ENCODE results near the gene CSAG3. TPM values are rescaled to one million over a fixed set of nuclear protein-coding genes. Genes with fewer than 3 reads are reported as not detected.
"Not testable (repeated sequence)": the region's sequence is repeated elsewhere in the genome, so short reads cannot be mapped to it uniquely, and the experiment has no call there.

The CSAG3 gene
- total and polyA plus RNA-seq, 2 of the 8 experiments (the other 6 are each of a cell fraction or from before 2014, with no cell fraction given): 0.12 TPM; not detected in 1

GRCh38 chrX:152713815-152714787, 44.9 kb upstream of the CSAG3 start, which contains the start of gene MAGEA2B:
Gene MAGEA2B (plus strand): TSS chrX:152714628. CDS start chrX:152717107, 2,479 bp downstream.
- H3K4me2 ChIP-seq (ENCODE audit: insufficient read depth in 1 of 2, low read depth in 2 of 2, low read length in 2 of 2); POLR2A ChIA-PET (ENCODE audit: partially characterized antibody); H3K23me2 ChIP-seq (ENCODE audit: low read depth, low read length); H2BK20ac ChIP-seq (ENCODE audit: low read length); H2AFZ ChIP-seq (ENCODE audit: low read length); H3K4ac ChIP-seq (replicated peaks; ENCODE audit: insufficient read length, low read depth, low read length); H4K8ac ChIP-seq (ENCODE audit: extremely low read depth, insufficient read depth, low read length); H3K27ac ChIP-seq (ENCODE audit: low read depth, low read length); H3K79me1 ChIP-seq (ENCODE audit: low read depth, low read length); H3K27me3 ChIP-seq (replicated peaks in 1 of 4; ENCODE audit: control insufficient read depth in 3 of 4, extremely low read depth in 1 of 4, insufficient read depth in 3 of 4, low read length in 3 of 4); H3K56ac ChIP-seq (replicated peaks; ENCODE audit: insufficient read length, low read depth, low read length); H2BK120ac ChIP-seq (replicated peaks; ENCODE audit: low read depth, low read length); H3K4me1 ChIP-seq (replicated peaks in 1 of 4; ENCODE audit: control insufficient read depth in 3 of 4, insufficient read depth in 4 of 4, low read length in 3 of 4); CTCF ChIA-PET (ENCODE audit: partially characterized antibody); H3K14ac ChIP-seq (ENCODE audit: insufficient read length); H3K9ac ChIP-seq (replicated peaks in 1 of 4; ENCODE audit: extremely low read depth in 1 of 4, low read depth in 3 of 4, low read length in 3 of 4); H4K5ac ChIP-seq (ENCODE audit: insufficient read length, low read depth, low read length); H3K79me2 ChIP-seq (ENCODE audit: control insufficient read depth in 1 of 2, insufficient read depth in 2 of 2, low read length in 2 of 2); H3K18ac ChIP-seq (ENCODE audit: extremely low read depth, low read length); H4K20me1 ChIP-seq (replicated peaks in 1 of 2; ENCODE audit: control insufficient read depth in 1 of 2, insufficient read depth in 2 of 2, low read length in 2 of 2); H2BK5ac ChIP-seq (ENCODE audit: low read depth, low read length); H2BK12ac ChIP-seq (ENCODE audit: low read depth, low read length); H2BK15ac ChIP-seq (ENCODE audit: low read length); H3K4me3 ChIP-seq (ENCODE audit: extremely low read depth in 1 of 4, insufficient read depth in 2 of 4, low read depth in 3 of 4, low read length in 4 of 4); H3K36me3 ChIP-seq (ENCODE audit: control insufficient read depth in 2 of 4, insufficient read depth in 4 of 4, low read length in 3 of 4); H4K91ac ChIP-seq (replicated peaks; ENCODE audit: insufficient read length, low read length); H2AK5ac ChIP-seq (ENCODE audit: low read depth, low read length); H3K23ac ChIP-seq (ENCODE audit: insufficient read length); H3K9me3 ChIP-seq (ENCODE audit: insufficient read depth in 2 of 2, low read depth in 1 of 2, low read length in 1 of 2); DNase-seq (ENCODE audit: low read depth in 1 of 2, low spot score in 2 of 2): not testable (repeated sequence)
- peak; percentile 78 for FAIRE-seq
- WGBS, 2 experiments (ENCODE audit: extremely low coverage in 1 of 2, insufficient coverage in 1 of 2, insufficient read length in 1 of 2, insufficient replicate concordance in 2 of 2, low coverage in 1 of 2, low lambda C conversion rate in 2 of 2, missing lambda C conversion rate in 1 of 2): no CpG with 5 or more reads among the region's 35 CpGs
